GM21360 (cell line): ENCODE results near the gene DYNLT2B.
"Not testable (repeated sequence)": the region's sequence is repeated elsewhere in the genome, so short reads cannot be mapped to it uniquely, and the experiment has no call there.

Experiments used
- ATAC-seq: cut with Tn5 transposase; IDR thresholded peaks from one replicate; pipeline ENCODE4 v1.9.1; 2021; ENCODE audit warnings: mild to moderate bottlenecking, moderate library complexity; ENCODE audit not compliant: unreplicated experiment

DYNLT2B gene

DNA sequence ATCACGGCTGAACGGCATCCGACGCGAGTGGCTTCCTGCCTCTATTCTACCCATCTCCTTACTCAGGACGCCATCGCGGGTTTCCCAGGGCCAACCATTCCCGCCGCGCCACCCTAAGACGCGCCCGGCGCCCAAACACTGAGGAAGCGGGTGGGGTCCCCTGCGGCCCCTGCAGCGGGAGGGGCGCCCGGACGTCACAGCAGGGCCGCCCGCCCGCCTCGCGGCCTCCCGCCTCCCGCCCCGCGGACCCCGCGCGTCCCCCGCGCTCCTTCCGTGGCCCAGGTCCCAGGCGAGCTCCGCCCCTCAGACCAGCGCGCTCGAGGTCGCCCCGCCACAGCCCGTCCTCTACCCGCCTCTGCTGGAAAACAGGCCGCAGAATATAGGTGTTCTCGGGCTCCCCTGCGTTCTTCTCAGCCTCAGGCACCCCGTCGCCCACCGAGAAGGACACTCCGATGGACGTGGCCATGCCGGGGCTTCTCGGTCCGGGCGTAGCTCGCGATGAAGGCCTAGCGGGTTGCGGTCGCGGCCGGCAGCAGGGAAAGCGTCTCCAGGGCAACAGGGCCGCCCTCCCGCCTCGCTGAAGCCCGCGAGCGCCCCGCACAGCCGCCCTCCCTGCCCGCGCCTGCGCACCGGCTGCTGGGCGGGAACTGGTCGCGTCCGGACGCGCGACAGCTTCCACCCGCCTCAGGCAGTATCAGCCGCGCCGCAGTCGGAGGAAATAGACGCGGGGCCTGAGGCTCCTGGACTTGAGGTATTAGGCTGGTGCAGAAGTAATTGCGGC, at the start of gene DYNLT2B:
Gene DYNLT2B (minus strand): TSS at position 554 of the 781 bp plus-strand sequence. CDS start 88 bp downstream, at position 466.
- ATAC-seq = peak; percentile 85

DNA sequence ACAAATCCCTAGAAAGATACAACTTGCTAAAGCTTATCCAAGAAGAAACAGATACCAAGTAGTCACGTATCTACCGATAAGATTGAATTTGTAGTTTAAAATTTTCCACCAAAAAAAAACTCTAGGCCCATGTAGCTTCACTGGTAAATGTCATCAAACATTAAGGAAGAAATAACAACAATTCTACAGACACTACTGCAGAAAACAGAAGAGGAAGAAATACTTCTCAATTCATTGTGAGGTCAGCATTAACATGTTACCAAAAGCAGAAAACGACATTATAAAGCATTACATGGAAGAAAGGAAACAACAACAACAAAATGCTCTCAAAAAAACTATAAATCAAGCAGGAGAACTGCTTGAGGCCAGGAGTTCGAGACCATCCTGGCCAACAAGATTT, 47.7 kb upstream of the DYNLT2B start:
- no peak for ATAC-seq

GRCh38 chr3:196360586-196360985, 42.5 kb upstream of the DYNLT2B start:
- ATAC-seq = no peak

DNA sequence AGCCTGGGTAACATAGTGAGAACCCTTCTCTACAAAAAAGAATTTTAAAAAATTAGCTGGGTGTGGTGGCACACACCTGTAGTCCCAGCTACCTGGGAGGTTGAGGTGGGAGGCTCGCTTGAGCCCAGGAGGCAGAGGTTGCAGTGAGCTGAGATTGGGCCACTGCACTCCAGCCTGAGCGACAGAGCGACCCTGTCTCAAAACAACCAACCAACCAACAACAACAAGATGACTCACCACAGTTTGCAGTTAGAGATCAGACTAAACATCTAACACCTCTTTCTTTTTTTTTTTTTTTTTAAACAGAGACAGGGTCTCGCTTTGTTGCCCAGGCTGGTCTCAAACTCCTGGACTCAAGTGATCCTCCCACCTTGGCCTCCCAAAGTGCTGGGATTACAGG, 40.5 kb upstream of the DYNLT2B start:
- ATAC-seq = not testable (repeated sequence)

- ATAC-seq = no peak
Measured at GRCh38 chr3:196357905-196358304, 39.9 kb upstream of the DYNLT2B start.

DNA sequence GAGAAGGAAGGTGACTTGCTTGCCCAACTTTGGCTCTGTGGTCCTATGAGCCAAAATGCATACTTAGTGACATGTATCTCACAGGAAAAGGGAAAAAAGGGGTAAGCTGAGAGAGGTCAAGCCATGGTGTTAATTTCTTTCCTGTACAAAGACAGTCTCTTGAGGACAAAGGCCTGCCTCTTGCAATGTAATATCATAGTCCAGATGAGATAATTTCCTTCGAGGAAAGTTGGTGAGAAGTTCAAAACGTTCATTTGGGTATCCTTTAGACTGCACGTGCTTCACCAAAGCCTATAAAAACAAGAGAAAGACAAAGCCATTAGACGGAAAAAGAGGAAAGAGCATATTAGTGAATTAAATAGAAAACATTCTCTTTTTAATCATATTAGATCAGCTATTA, 38.5 kb upstream of the DYNLT2B start:
- no peak for ATAC-seq

DNA sequence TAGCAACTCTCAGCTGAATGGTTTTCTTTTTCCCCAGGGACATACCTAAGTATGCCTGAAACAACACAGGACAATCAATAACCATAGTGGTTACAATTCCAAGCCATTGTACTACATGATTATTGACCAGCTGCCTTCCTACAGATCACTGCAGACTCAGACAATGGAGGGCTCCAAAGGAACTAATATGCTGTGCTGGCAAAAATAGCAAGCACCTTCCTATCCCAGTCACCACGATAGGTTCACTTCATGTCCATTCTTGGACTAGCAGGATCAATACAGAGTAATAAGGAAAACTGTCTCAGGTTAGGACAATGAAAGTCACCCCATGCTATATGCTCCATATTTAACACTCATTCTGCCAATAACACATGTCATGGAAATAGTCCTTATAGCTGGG, 37.6 kb upstream of the DYNLT2B start:
- no peak for ATAC-seq

- no peak for ATAC-seq
Measured at GRCh38 chr3:196354132-196354531, 36.1 kb upstream of the DYNLT2B start.

- no peak for ATAC-seq
Measured at GRCh38 chr3:196351541-196351940, 33.5 kb upstream of the DYNLT2B start.

GRCh38 chr3:196350067-196350466, 32.0 kb upstream of the DYNLT2B start:
- ATAC-seq = no peak

GRCh38 chr3:196348698-196349097, 30.7 kb upstream of the DYNLT2B start:
- ATAC-seq = no peak

GRCh38 chr3:196344663-196345062, 26.6 kb upstream of the DYNLT2B start:
- ATAC-seq = no peak

DNA sequence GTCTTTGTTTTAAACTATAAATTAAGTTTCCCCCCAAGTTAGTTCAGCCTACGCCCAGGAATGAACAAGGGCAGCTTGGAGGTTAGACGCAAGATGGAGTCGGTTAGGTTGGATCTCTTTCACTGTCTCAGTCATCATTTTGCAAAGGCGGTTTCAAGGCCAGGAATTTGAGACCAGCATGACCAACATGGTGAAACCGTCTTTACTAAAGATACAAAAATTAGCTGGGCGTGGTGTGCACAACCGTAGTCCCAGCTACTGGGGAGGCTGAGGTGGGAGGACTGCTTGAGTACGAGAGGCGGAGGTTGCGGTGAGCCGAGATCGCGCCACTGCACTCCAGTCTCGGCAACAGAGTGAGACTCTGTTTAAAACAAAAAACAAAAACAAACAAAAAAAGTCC, 25.9 kb upstream of the DYNLT2B start:
- ATAC-seq = not testable (repeated sequence)

- no peak for ATAC-seq
Measured at GRCh38 chr3:196341137-196341536, 23.1 kb upstream of the DYNLT2B start.

DNA sequence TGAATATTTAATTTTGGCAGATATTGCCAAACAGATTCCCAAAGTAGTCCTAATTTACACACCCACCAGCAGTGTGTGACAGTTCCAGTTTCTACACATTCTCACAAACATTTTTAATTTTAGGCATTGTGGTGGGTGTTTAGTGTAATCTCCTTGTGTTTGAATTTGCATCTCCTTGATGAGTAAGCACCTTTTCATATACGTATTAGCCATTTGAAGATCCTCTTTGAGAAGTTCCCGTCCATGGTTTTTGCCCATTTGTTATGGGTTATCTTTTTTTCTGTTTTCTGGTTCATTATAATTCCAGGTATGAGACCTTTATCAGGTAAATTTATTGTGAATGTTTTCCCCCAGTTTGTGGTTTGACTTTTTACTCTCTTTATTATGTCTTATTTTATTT, 22.4 kb upstream of the DYNLT2B start:
- ATAC-seq = no peak

DNA sequence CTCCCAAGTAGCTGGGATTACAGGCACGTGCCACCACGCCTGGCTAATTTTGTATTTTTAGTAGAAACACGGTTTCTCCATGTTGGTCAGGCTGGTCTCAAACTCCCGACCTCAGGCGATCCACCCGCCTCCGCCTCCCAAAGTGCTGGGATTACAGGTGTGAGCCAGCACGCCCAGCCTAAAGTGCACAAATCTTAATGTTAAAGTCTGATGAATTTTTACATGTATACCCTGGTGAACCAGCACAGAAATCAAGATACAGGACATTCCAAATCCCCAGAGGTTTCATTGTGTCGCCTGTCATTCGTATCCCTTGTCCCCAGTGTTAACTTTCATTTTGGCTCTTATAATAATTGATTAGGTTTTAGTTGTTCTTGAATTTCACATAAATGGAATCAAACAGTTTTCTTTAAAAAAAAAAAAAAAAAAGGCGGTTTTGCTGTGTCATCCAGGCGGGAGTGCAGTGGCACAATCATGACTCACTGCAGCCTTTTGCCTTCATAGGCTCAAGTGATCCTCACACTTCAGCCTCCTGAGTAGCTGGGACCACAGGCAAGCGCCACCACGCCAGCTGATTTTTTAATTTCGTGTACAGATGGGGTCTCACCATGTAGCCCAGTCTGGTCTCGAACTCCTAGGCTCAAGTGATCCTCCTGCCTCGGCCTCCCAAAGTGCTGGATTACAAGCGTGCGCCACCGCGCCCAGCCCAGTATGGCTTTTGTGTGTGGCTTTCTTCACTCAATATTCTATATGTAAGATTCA, 21.6 kb upstream of the DYNLT2B start:
- ATAC-seq = no peak

DNA sequence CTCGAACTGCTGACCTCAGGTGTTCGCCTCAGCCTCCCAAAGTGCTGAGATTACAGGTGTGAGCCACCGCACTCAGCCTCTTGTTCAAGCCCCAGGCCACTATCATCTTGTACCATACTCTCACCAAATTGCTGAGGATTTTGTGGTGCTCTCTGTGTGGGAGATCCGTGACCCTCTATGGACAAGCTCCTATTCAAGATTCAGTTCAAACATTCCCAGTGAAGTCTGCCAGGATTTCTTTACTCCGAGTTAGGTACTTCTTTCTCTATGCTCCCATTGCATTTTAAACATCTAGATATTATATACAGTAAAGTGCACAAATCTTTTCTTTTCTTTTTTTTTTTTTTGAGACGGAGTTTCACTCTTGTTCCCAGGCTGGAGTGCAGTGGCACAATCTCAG, 21.0 kb upstream of the DYNLT2B start:
- ATAC-seq = no peak

GRCh38 chr3:196336319-196337145, 18.5 kb upstream of the DYNLT2B start:
- no peak for ATAC-seq

DNA sequence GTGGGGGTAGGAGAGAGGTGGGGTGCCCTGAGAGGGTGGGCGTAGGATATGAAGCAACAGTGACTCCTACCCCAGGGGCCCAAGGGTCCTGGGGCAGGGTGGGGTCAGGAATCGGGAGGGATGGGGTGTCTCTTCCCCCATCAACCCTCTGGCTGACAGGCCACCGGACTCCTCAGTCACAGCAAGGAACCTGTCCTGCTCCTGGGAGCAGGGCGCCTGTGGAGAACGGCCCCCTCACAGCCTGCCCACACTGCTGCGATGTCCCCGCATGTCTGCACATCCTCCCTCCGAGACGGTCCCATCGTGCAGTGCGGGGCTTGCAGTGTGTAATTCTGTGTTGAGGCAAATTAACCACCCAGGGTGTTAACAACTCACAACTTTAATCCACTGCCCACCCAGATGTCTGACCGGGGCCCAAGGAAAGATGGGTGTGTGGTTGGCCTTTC, 17.5 kb upstream of the DYNLT2B start:
- ATAC-seq = no peak

- no peak for ATAC-seq
Measured at GRCh38 chr3:196334982-196335381, 16.9 kb upstream of the DYNLT2B start.

DNA sequence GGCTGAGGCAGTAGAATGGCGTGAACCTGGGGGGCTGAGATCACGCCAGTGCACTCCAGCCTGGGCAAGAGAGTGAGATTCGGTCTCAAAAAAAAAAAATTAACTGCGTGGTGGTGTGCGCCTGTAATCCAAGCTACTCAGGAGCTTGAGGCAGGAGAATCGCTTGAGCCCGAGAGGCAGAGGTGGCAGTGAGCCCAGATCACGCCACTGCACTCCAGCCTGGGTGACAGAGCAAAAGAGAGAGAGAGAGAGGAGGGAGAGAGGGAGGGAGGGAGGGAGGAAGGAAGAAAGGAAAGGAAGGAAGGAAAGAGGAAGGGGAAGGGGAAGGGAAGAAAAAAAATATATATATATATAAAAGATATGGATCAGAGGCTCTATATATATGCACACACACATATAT, 14.1 kb upstream of the DYNLT2B start:
- no peak for ATAC-seq
